HUES6 (cell line): ENCODE measurements around the gene CPVL.

Source experiments
- H3K27ac ChIP-seq: 2 replicates; pipeline ENCODE4 v1.7.0; 2013; ENCODE audit warnings: low read depth, mild to moderate bottlenecking, low read length, inconsistent platforms
- H3K27me3 ChIP-seq: 2 replicates; pipeline ENCODE4 v1.6.1; 2013; ENCODE audit warnings: low read length; ENCODE audit not compliant: control insufficient read depth, insufficient read depth
- H3K36me3 ChIP-seq: 2 replicates; pipeline ENCODE4 v1.6.1; 2013; ENCODE audit warnings: low read length; ENCODE audit not compliant: control insufficient read depth, insufficient read depth
- H3K4me1 ChIP-seq: 2 replicates; pipeline ENCODE4 v1.6.1; 2013; ENCODE audit warnings: low read length; ENCODE audit not compliant: control insufficient read depth, insufficient read depth
- H3K4me3 ChIP-seq: 2 replicates; pipeline ENCODE4 v1.5.1; 2013; ENCODE audit warnings: low read depth, low read length
- H3K9ac ChIP-seq: one replicate; pipeline ENCODE4 v1.6.1; 2013; ENCODE audit warnings: mild to moderate bottlenecking, low read length
- H3K9me3 ChIP-seq: 2 replicates; pipeline ENCODE4 v1.6.1; 2013; ENCODE audit warnings: low read depth, low read length; ENCODE audit not compliant: control insufficient read depth, insufficient read depth

Gene CPVL

GRCh38 chr7:29146057-29146706, at the start of gene CPVL:
TSS of gene CPVL (minus strand) at chr7:29146537. CDS start at chr7:29121061, 25,476 bp downstream.
- H3K4me3 ChIP-seq = peak within 1 kb of the TSS; percentile 90

GRCh38 chr7:29194594-29195427, 48.5 kb upstream of the CPVL start, which contains the start of gene CHN2:
TSS of gene CHN2 (plus strand) at chr7:29194775.
- Histone ChIP-seq H3K27ac (no peak within 1 kb of the TSS), H3K27me3 (peaks cover 77% of the 10 kb centered on the region)

More at GRCh38 chr7:29146057-29146706, at the start of gene CPVL:
- Histone ChIP-seq H3K4me1 (peaks cover 8% of the 10 kb centered on the region; the same call in 1 of the 2 replicates), H3K27me3 (peaks cover 17% of the 10 kb centered on the region), H3K36me3 (no peaks in the 10 kb centered on the region), H3K9ac (peak within 1 kb of the TSS; percentile 83), H3K9me3 (no peaks in the 10 kb centered on the region), H3K27ac (no peak within 1 kb of the TSS)

GRCh38 chr7:29194206-29194593, 47.9 kb upstream of the CPVL start:
- Histone ChIP-seq H3K36me3 (no peaks in the 10 kb centered on the region), H3K27me3 (peaks cover 77% of the 10 kb centered on the region), H3K4me1 (peaks cover 41% of the 10 kb centered on the region), H3K9ac (no peak overlapping the region), H3K9me3 (no peaks in the 10 kb centered on the region), H3K27ac (no peak overlapping the region), H3K4me3 (peak overlapping the region; percentile 88)

More at GRCh38 chr7:29194594-29195427, 48.5 kb upstream of the CPVL start, which contains the start of gene CHN2:
- Histone ChIP-seq H3K36me3 (no peaks in the 10 kb centered on the region), H3K9me3 (no peaks in the 10 kb centered on the region), H3K9ac (peak within 1 kb of the TSS; percentile 34), H3K4me1 (peaks cover 37% of the 10 kb centered on the region), H3K4me3 (peak within 1 kb of the TSS; percentile 88)

- no peak overlapping the region for H3K9ac ChIP-seq
- H3K4me1 ChIP-seq = peaks cover 42% of the 10 kb centered on the region
- H3K27ac ChIP-seq = no peak overlapping the region
- peak overlapping the region; percentile 88 for H3K4me3 ChIP-seq
- H3K27me3 ChIP-seq = peaks cover 77% of the 10 kb centered on the region
- H3K9me3 ChIP-seq = no peaks in the 10 kb centered on the region
- H3K36me3 ChIP-seq = no peaks in the 10 kb centered on the region
Measured at GRCh38 chr7:29193316-29194205, 47.2 kb upstream of the CPVL start.

GRCh38 chr7:29192811-29193210, 46.5 kb upstream of the CPVL start:
- H3K27ac ChIP-seq = no peak overlapping the region
- H3K27me3 ChIP-seq = peaks cover 73% of the 10 kb centered on the region

GRCh38 chr7:29192323-29192722, 46.0 kb upstream of the CPVL start:
- no peak overlapping the region for H3K27ac ChIP-seq

More at GRCh38 chr7:29192811-29193210, 46.5 kb upstream of the CPVL start:
- Histone ChIP-seq H3K4me3 (no peak overlapping the region), H3K4me1 (peaks cover 42% of the 10 kb centered on the region), H3K9ac (no peak overlapping the region), H3K36me3 (no peaks in the 10 kb centered on the region), H3K9me3 (no peaks in the 10 kb centered on the region)

GRCh38 chr7:29190349-29191045, 44.2 kb upstream of the CPVL start:
- peak overlapping the region; percentile 6 for H3K4me3 ChIP-seq
- peaks cover 28% of the 10 kb centered on the region for H3K4me1 ChIP-seq
- peaks cover 50% of the 10 kb centered on the region for H3K27me3 ChIP-seq
- H3K9ac ChIP-seq = no peak overlapping the region
- H3K27ac ChIP-seq = no peak overlapping the region
- H3K36me3 ChIP-seq = no peaks in the 10 kb centered on the region
- H3K9me3 ChIP-seq = no peaks in the 10 kb centered on the region

More at GRCh38 chr7:29192323-29192722, 46.0 kb upstream of the CPVL start:
- Histone ChIP-seq H3K9ac (no peak overlapping the region), H3K27me3 (peaks cover 68% of the 10 kb centered on the region), H3K4me3 (no peak overlapping the region), H3K4me1 (peaks cover 39% of the 10 kb centered on the region), H3K36me3 (no peaks in the 10 kb centered on the region), H3K9me3 (no peaks in the 10 kb centered on the region)

- Histone ChIP-seq H3K9ac (no peak overlapping the region), H3K9me3 (no peaks in the 10 kb centered on the region), H3K36me3 (no peaks in the 10 kb centered on the region), H3K27me3 (peaks cover 43% of the 10 kb centered on the region), H3K27ac (no peak overlapping the region), H3K4me1 (peaks cover 25% of the 10 kb centered on the region), H3K4me3 (peak overlapping the region; percentile 6)
Measured at GRCh38 chr7:29189743-29190201, 43.4 kb upstream of the CPVL start.

- Histone ChIP-seq H3K36me3 (no peaks in the 10 kb centered on the region), H3K9ac (no peak overlapping the region), H3K27ac (no peak overlapping the region), H3K27me3 (peaks cover 2% of the 10 kb centered on the region; the same call in 1 of the 2 replicates), H3K4me3 (no peak overlapping the region), H3K9me3 (no peaks in the 10 kb centered on the region), H3K4me1 (peaks cover 12% of the 10 kb centered on the region)
Measured at GRCh38 chr7:29185613-29186012, 39.3 kb upstream of the CPVL start.

GRCh38 chr7:29184599-29184998, 38.3 kb upstream of the CPVL start:
- Histone ChIP-seq H3K36me3 (no peaks in the 10 kb centered on the region), H3K9ac (no peak overlapping the region), H3K9me3 (no peaks in the 10 kb centered on the region), H3K27me3 (no peaks in the 10 kb centered on the region), H3K4me3 (no peak overlapping the region), H3K27ac (no peak overlapping the region), H3K4me1 (0 out of 2 replicates have a peak, but pooled peaks cover 4% of the 10 kb centered on the region)
